HG02981 (cell line): Measurements from ENCODE around the gene PRELP.

ENCODE experiments used
- ATAC-seq: cut with Tn5 transposase; IDR thresholded peaks from one replicate; pipeline ENCODE4 v1.9.1; 2021; ENCODE audit warnings: mild to moderate bottlenecking, moderate library complexity; ENCODE audit not compliant: unreplicated experiment

The PRELP gene

DNA sequence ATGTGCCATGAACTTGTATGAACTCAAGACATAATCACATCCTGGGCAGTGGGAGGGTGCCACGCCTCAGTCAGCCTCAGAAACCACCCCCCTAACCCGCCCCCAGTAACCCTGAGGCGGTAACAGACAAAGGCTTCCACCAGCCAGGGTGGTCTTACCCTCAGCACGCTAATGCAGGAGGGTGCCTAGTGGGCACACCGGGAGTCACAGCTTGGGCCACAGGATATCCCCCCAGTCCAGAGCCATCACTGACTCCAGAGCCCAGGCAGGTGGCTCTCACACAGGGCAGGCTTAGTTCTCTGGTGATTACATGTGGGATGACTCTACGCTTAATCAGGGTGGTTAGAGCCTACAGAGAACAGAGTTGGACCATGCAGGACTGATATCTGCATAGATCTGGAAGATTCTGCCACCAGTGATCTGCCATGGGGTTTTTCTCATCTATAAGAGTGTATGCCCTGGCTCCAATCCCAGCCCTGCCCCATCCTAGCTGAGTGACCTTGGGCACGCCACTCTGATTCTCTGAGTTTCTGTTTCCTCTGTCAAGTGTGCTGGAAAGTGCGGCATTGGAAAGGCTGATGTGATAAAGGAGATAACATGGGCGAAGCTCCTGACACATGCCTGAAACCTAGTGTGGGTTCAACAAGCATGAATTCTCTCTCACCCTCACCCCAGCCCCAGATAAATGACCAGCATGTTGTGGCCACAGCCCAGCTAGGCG, 45.6 kb downstream of the PRELP start:
- ATAC-seq, result no peak

DNA sequence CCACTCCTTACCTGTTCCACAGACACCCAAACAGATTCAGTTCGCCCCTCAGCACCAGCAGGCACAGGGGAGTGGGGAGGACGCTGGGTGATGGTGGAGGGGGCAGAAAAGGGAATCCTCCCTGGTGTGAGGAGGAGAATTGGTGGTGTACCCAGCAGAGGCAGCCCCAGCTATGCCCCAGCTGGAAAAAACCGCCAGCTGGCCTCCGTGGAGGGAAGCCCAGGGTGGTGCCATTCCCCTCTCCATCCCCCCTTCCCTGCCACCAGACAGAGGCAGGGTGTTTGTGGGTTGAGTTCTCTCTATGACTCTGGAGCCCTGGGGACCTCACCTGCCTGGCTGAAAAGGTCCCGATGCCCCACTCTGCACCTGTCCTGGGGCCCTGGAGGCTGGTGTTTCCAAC, 46.2 kb downstream of the PRELP start:
- ATAC-seq, result no peak

DNA sequence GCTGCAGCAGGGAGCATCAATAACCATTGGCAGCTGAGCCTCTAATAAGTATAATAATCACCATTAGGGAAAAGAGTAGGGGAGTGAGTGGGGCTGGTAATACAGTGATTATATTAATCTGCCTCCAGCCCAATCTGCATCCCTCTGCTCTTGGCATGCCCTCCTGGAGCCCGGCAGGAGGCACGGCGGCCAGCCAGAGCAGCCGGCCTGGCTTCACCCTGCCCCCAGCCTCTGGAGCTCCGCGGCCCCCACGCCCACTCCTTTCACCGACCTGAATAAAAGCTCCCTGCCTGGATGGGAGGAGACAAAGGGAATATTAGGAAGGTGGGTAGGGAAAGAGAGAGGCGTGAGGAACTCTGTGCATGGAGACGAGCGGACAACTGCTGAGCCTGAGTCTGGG, 46.6 kb downstream of the PRELP start:
- ATAC-seq, result no peak

- ATAC-seq, result no peak
Measured at GRCh38 chr1:203523667-203524066, 48.1 kb downstream of the PRELP start.

GRCh38 chr1:203524152-203524551, 48.5 kb downstream of the PRELP start:
- ATAC-seq, result no peak

DNA sequence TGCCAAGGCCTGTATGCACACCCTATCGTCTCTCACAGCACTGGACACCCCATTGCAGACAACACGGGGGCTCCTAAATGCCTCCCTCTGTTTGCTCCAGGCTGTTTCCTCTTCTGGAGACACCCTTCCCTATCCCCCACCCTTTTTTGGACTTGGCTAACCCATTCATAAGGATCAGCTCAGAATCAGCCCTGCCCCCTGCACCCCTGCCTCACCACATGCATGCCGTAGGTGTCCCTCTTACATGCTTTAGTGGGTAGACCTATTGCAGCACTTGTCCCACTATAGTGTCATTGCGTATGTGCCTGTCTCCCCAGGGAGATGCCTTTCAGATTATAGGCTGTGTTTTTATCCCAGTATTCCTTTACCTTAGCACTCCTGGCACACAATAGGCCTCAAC, 49.2 kb downstream of the PRELP start:
- no peak for ATAC-seq

GRCh38 chr1:203525685-203526084, 50.1 kb downstream of the PRELP start:
- no peak for ATAC-seq

GRCh38 chr1:203526130-203526529, 50.5 kb downstream of the PRELP start:
- no peak for ATAC-seq

DNA sequence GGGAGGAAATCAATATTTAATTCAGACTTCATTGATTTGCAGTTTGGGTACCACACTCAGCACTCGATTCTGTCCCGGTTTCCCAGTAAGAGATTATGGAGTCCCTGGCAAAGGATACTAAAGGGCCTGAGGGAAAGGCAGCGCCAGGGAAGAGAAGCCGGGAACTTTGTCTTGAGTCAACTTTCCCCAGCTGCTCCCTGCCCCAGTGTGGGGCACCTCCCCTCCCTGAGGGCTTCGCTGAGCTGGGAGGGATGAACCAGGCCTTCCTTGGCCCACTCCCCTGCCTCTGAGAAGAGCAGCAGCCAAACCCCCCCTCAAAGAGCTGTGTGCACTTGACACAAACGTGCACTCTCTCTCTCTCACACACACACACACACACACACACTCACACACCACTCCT, 51.0 kb downstream of the PRELP start:
- no peak for ATAC-seq

GRCh38 chr1:203527013-203527412, 51.4 kb downstream of the PRELP start:
- no peak for ATAC-seq

DNA sequence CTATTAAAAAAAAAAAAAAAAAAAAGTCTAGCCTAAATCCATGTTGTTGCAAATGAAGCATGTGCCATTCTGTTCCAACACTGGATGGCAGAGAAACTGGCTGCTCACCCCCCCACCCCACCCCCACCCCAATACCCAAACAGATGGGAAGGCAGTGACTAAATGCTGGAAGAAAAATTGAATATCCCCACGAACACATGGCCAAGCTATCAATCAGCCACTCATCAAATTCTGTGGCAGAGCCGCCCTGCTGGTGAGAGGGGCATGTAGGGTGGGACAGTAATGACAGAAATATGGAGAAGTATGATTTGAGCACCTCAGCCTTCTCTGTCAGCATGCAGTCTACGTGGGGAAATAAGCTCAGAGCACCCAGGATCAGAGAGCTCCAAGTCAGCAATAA, 52.5 kb downstream of the PRELP start:
- no peak for ATAC-seq

DNA sequence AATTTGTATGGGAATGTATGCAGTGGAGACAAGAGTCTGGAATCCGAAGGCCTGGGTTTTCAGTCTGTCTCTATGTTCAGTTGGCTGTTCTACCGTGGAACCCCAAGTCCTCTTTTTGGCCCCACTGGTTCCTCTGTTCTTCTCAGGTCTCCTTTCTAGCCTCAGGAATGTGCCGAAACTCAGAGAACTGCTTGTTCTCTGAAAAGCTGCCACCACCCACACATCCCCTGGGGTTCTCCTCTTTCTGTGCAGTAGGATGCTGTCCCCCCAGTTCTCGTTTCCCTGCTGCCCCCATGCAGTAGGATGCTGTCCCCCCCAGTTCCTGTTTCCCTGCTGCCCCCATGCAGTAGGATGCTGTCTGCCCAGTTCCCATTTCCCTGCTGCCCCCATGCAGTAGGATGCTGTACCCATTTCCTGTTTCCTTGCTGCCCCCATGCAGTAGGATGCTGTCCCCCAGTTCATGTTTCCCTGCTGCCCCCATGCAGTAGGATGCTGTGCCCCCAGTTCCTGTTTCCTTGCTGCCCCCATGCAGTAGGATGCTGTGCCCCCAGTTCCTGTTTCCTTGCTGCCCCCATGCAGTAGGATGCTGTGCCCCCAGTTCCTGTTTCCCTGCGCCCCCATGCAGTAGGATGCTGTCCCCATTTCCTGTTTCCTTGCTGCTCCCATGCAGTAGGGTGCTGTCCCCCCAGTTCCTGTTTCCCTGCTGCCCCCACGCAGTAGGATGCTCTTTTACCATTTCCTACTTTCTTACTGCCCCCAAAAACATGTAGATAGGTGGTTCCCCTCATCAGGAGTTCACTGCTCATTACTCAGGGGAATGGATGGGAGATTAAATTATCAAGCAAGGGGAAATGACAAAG, 53.6 kb downstream of the PRELP start:
- ATAC-seq, result no peak

DNA sequence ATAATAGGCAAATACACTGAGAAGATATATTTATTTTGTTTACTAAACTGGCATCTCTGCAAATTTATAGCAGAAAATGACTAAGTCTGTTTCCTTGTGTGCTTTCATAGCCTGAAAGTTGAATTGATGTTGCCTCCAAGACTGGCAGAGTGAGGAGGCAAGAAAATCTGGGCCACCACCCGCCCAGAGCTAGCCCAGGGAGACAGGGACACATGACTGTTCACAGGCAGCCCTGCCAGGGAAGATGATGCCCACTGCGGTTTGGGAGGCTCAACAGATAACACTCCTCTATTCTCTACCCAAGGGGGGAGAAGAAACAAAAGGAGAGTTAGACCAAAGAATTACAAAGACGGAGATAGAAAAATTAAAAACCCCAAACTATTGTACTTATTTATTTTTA, 55.5 kb downstream of the PRELP start:
- ATAC-seq, result no peak

- ATAC-seq, result no peak
Measured at GRCh38 chr1:203534012-203534411, 58.4 kb downstream of the PRELP start.

DNA sequence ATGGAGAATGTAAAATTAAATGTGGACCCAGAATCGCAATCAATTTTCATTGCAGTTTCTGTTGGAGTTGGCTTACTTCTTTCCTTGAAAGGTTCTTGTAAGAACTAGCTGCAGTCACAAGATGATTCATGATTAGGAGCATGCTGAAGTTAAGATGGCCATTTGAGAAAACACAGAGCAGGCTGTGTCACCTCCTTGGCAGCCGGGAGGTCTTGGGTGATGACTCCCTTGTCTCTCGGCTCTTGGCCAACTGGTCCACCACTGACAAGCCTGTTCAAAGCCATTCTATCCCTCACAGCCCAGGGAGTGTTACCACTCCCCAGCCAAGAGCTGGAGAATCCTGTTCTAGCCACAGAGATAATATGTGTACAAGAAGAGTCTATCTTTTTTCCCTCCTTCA, 58.9 kb downstream of the PRELP start:
- ATAC-seq, result no peak

GRCh38 chr1:203536575-203536974, 61.0 kb downstream of the PRELP start:
- ATAC-seq, result no peak

DNA sequence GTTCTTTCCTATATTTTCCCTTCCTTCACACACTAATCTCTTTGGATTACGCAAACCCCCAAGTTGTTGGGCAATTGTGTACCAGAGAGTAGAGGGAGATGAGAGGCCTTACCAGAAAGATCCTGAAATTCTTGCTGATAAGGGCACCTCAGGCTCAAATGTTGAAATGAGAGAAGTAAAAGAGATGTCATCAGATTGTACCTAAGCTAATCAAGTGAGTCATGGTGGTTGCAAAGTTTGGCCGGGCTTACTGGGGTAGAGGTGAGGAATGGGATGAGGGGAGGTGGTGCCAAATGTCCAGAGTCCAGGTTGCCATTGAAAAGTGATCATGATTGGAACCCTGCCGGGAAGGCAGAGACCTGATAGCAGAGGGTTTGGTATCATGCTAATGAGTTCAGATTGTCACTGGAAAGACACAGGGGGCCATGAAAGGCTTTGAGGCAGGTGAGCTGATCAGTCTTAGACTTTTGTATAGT, 61.4 kb downstream of the PRELP start:
- ATAC-seq, result no peak

DNA sequence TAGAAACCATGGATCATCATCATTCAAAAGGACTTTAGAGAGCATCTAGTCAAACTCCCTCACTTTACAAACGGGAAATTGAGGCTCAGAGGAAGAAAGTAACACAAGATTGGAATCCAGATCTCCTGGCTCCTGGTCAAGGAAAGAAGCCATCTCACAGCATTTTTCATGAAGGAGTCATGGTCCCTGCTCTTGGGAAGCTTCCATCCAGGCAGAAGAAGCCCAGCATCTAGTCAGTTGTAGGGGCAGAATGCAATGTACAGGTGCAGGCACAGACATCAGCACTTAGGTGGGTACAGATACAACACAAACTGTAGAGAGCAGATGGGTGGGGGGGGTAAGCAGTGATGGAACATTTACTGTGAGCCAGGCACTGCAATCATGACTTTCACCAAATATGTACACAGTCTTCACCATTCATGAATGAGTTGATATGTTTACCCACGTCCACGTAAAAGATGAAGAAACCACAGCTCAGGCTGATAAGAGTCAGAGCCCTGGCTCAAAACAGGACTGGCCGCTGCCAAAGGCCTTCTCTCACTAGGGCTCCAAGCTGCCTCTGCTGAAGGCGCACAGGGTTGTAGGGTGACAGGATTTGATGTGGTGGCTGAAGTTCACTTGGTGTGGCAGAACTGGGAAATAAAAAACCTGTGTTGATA, 62.3 kb downstream of the PRELP start:
- ATAC-seq, result no peak

GRCh38 chr1:203538726-203539125, 63.1 kb downstream of the PRELP start:
- ATAC-seq, result no peak

GRCh38 chr1:203539831-203540546, 64.4 kb downstream of the PRELP start:
- ATAC-seq, result no peak
